HepG2 (cell line): ENCODE results near the gene CDH22. TPM values are rescaled to one million over a fixed set of nuclear protein-coding genes. Genes with fewer than 3 reads are reported as not detected.

Source experiments
- ADNP ChIP-seq: sonication (generic); formaldehyde crosslinking; IDR thresholded peaks from 2 replicates; pipeline ENCODE4 v1.4.0; 2020; ENCODE audit warnings: missing genetic modification reagents
- DR1 ChIP-seq: sonication (generic); formaldehyde crosslinking; IDR thresholded peaks from 2 replicates; pipeline ENCODE4 v1.8.0; 2021; ENCODE audit warnings: mild to moderate bottlenecking, missing genetic modification reagents, inconsistent platforms
- GATAD2A ChIP-seq: IDR thresholded peaks from 2 replicates; pipeline ENCODE4 v1.6.1; 2016
- HDAC1 ChIP-seq: sonication (generic); formaldehyde crosslinking; IDR thresholded peaks from 2 replicates; pipeline ENCODE4 v1.5.1; 2020; ENCODE audit warnings: mild to moderate bottlenecking, missing genetic modification reagents
- HNF4G ChIP-seq, 2 experiments: sonication (generic) in 1 of 2; formaldehyde crosslinking in 1 of 2; IDR thresholded peaks; 2 replicates each; pipeline versions ENCODE4 v1.4.0 to v1.6.1; 2011 to 2020; ENCODE audit warnings: borderline replicate concordance in 2 of 2, low read depth in 2 of 2, mild to moderate bottlenecking in 2 of 2, low read length in 1 of 2, missing genetic modification reagents in 1 of 2, moderate library complexity in 1 of 2
- ISL2 ChIP-seq: sonication (generic); formaldehyde crosslinking; IDR thresholded peaks from 2 replicates; pipeline ENCODE4 v1.5.0; 2020; ENCODE audit warnings: missing genetic modification reagents
- KDM1A ChIP-seq: IDR thresholded peaks from 2 replicates; pipeline ENCODE4 v1.6.1; 2016; ENCODE audit warnings: missing compliant biosample characterization
- KLF12 ChIP-seq: sonication (generic); formaldehyde crosslinking; IDR thresholded peaks from 2 replicates; pipeline ENCODE4 v1.4.0; 2020; ENCODE audit warnings: missing genetic modification reagents, borderline replicate concordance
- NCOA2 ChIP-seq: sonication (generic); formaldehyde crosslinking; IDR thresholded peaks from 2 replicates; pipeline ENCODE4 v1.8.0; 2022; ENCODE audit warnings: inconsistent platforms
- SIX1 ChIP-seq: sonication (generic); formaldehyde crosslinking; IDR thresholded peaks from 2 replicates; pipeline ENCODE4 v1.4.0; 2020; ENCODE audit warnings: missing genetic modification reagents, borderline replicate concordance
- TMF1 ChIP-seq: sonication (generic); formaldehyde crosslinking; IDR thresholded peaks from 2 replicates; pipeline ENCODE4 v1.8.1; 2022; ENCODE audit warnings: low read depth, missing genetic modification reagents
- ZNF629 ChIP-seq: sonication (generic); formaldehyde crosslinking; conservative IDR thresholded peaks from 2 replicates; pipeline ENCODE4 v1.5.0; 2020; ENCODE audit warnings: missing genetic modification reagents
- ZNF747 ChIP-seq: sonication (generic); formaldehyde crosslinking; IDR thresholded peaks from 2 replicates; pipeline ENCODE4 v1.8.1; 2023; ENCODE audit warnings: missing genetic modification reagents, mild to moderate bottlenecking, borderline replicate concordance
- polyA plus RNA-seq, 8 experiments: library from polyadenylated mRNA; depleted of rRNA in 3 of 8; stranded (reverse) in 7 of 8; unstranded in 1 of 8; fragments of >200 nt; fragmentation: Illumina TruSeq in 4 of 8; extraction: Trizol in 4 of 8; gene quantifications; 2 replicates each; pipeline versions ENCODE4 v1.2.1 to v1.2.3, GENCODE V29; 2011 to 2016; ENCODE audit warnings: low read depth in 4 of 8, missing spikeins in 1 of 8, mixed read lengths in 1 of 8; ENCODE audit not compliant: insufficient read depth in 1 of 8
- total RNA-seq, 5 experiments: library from RNA; depleted of rRNA; stranded (reverse); fragments of >200 nt; fragmentation: Illumina TruSeq; extraction: Trizol; gene quantifications; 2 replicates each; pipeline ENCODE4 v1.2.3, GENCODE V29; 2016; ENCODE audit warnings: low read depth in 1 of 5
- TF ChIP-seq, protein P1 (sequence below): sonication (generic); formaldehyde crosslinking; IDR thresholded peaks from 2 replicates; pipeline ENCODE4 v1.5.1; 2020; ENCODE audit warnings: mild to moderate bottlenecking, missing genetic modification reagents, moderate library complexity
- TF ChIP-seq, protein P2 (sequence below): sonication (generic); IDR thresholded peaks from 2 replicates; pipeline ENCODE4 v1.6.1; 2016; ENCODE audit warnings: low read depth, borderline replicate concordance
- TF ChIP-seq, protein P3 (sequence below): sonication (generic); formaldehyde crosslinking; IDR thresholded peaks from 2 replicates; pipeline ENCODE4 v1.5.0; 2020; ENCODE audit warnings: mild to moderate bottlenecking, missing genetic modification reagents
- TF ChIP-seq, protein P4 (sequence below): sonication (generic); formaldehyde crosslinking; IDR thresholded peaks from 2 replicates; pipeline ENCODE4 v1.4.0; 2020; ENCODE audit warnings: missing genetic modification reagents, borderline replicate concordance
- TF ChIP-seq, protein P5 (sequence below): fragments of 450-650 bp; IDR thresholded peaks from 2 replicates; pipeline ENCODE4 v1.6.1; 2017

Gene CDH22
- total and polyA plus RNA-seq, 2 of the 13 experiments (the other 11 are each of a cell fraction or from before 2014, with no cell fraction given), result not detected

DNA sequence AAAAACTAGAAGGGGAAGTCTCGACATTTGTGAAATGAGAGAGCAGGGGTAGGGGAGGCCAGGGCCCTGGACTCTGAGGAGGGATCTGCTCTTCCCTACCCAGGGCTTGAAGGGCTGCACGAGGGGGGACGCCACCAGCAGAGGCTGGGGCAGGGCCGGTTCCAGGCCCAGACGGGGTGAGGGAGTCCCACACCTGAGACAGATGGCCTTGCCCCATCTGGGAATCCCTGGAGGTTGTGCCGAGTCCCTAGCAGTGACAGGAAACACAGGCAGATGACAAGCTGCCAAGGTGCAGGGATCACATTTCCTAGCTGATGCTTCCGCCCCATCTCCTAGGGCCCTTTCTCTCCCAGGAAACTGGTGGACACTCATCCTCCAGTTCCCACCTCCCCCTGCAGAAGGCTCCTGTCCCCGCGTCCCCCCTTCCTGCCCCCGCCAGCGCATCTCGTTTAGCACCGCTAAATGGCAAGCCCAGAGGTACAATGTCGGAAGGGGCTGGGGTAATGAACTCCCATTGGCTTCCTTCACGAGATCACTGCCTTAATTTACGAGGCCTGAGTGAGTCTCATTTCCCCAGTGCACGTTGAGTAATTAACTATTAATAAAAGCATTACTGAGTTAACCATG, 35.2 kb upstream of the CDH22 start (continued):
- TF ChIP-seq, protein P1, sequence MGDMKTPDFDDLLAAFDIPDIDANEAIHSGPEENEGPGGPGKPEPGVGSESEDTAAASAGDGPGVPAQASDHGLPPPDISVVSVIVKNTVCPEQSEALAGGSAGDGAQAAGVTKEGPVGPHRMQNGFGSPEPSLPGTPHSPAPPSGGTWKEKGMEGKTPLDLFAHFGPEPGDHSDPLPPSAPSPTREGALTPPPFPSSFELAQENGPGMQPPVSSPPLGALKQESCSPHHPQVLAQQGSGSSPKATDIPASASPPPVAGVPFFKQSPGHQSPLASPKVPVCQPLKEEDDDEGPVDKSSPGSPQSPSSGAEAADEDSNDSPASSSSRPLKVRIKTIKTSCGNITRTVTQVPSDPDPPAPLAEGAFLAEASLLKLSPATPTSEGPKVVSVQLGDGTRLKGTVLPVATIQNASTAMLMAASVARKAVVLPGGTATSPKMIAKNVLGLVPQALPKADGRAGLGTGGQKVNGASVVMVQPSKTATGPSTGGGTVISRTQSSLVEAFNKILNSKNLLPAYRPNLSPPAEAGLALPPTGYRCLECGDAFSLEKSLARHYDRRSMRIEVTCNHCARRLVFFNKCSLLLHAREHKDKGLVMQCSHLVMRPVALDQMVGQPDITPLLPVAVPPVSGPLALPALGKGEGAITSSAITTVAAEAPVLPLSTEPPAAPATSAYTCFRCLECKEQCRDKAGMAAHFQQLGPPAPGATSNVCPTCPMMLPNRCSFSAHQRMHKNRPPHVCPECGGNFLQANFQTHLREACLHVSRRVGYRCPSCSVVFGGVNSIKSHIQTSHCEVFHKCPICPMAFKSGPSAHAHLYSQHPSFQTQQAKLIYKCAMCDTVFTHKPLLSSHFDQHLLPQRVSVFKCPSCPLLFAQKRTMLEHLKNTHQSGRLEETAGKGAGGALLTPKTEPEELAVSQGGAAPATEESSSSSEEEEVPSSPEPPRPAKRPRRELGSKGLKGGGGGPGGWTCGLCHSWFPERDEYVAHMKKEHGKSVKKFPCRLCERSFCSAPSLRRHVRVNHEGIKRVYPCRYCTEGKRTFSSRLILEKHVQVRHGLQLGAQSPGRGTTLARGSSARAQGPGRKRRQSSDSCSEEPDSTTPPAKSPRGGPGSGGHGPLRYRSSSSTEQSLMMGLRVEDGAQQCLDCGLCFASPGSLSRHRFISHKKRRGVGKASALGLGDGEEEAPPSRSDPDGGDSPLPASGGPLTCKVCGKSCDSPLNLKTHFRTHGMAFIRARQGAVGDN (CRISPR knock-in tag), result peak; percentile 32; the same call in 1 of the 2 replicates
- TF ChIP-seq ZNF747 (CRISPR knock-in tag), result 0 out of 2 replicates have a peak, but pooled peaks have one; percentile 46
- TF ChIP-seq ISL2, result 0 out of 2 replicates have a peak, but pooled peaks have one; percentile 14
- 0 out of 2 replicates have a peak, but pooled peaks have one; percentile 10 for TF ChIP-seq ADNP (CRISPR knock-in tag)
- peak; percentile 44; the same call in 1 of the 2 replicates for TF ChIP-seq SIX1 (CRISPR knock-in tag)
- 0 out of 2 replicates have a peak, but pooled peaks have one; percentile 12 for TF ChIP-seq ZNF629
- no peak for TF ChIP-seq HDAC1
- TF ChIP-seq, protein P2, sequence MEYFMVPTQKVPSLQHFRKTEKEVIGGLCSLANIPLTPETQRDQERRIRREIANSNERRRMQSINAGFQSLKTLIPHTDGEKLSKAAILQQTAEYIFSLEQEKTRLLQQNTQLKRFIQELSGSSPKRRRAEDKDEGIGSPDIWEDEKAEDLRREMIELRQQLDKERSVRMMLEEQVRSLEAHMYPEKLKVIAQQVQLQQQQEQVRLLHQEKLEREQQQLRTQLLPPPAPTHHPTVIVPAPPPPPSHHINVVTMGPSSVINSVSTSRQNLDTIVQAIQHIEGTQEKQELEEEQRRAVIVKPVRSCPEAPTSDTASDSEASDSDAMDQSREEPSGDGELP, result no peak
- no peak for TF ChIP-seq DR1 (CRISPR knock-in tag)
- TF ChIP-seq, protein P3, sequence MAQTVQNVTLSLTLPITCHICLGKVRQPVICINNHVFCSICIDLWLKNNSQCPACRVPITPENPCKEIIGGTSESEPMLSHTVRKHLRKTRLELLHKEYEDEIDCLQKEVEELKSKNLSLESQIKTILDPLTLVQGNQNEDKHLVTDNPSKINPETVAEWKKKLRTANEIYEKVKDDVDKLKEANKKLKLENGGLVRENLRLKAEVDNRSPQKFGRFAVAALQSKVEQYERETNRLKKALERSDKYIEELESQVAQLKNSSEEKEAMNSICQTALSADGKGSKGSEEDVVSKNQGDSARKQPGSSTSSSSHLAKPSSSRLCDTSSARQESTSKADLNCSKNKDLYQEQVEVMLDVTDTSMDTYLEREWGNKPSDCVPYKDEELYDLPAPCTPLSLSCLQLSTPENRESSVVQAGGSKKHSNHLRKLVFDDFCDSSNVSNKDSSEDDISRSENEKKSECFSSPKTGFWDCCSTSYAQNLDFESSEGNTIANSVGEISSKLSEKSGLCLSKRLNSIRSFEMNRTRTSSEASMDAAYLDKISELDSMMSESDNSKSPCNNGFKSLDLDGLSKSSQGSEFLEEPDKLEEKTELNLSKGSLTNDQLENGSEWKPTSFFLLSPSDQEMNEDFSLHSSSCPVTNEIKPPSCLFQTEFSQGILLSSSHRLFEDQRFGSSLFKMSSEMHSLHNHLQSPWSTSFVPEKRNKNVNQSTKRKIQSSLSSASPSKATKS (CRISPR knock-in tag), result no peak
- TF ChIP-seq GATAD2A (CRISPR knock-in tag), result no peak
- TF ChIP-seq, protein P4, sequence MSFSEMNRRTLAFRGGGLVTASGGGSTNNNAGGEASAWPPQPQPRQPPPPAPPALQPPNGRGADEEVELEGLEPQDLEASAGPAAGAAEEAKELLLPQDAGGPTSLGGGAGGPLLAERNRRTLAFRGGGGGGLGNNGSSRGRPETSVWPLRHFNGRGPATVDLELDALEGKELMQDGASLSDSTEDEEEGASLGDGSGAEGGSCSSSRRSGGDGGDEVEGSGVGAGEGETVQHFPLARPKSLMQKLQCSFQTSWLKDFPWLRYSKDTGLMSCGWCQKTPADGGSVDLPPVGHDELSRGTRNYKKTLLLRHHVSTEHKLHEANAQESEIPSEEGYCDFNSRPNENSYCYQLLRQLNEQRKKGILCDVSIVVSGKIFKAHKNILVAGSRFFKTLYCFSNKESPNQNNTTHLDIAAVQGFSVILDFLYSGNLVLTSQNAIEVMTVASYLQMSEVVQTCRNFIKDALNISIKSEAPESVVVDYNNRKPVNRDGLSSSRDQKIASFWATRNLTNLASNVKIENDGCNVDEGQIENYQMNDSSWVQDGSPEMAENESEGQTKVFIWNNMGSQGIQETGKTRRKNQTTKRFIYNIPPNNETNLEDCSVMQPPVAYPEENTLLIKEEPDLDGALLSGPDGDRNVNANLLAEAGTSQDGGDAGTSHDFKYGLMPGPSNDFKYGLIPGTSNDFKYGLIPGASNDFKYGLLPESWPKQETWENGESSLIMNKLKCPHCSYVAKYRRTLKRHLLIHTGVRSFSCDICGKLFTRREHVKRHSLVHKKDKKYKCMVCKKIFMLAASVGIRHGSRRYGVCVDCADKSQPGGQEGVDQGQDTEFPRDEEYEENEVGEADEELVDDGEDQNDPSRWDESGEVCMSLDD (CRISPR knock-in tag), result no peak
- TF ChIP-seq NCOA2 (CRISPR knock-in tag), result no peak
- no peak for TF ChIP-seq HNF4G (IDR thresholded peaks at IDR 0.05; ENCODE audit: borderline replicate concordance, low read depth, low read length)
- TF ChIP-seq HNF4G (CRISPR knock-in tag; IDR thresholded peaks at IDR 0.05; ENCODE audit: borderline replicate concordance, low read depth), result no peak; the same call in 1 of the 2 replicates
- TF ChIP-seq TMF1 (CRISPR knock-in tag), result no peak
- TF ChIP-seq, protein P5, sequence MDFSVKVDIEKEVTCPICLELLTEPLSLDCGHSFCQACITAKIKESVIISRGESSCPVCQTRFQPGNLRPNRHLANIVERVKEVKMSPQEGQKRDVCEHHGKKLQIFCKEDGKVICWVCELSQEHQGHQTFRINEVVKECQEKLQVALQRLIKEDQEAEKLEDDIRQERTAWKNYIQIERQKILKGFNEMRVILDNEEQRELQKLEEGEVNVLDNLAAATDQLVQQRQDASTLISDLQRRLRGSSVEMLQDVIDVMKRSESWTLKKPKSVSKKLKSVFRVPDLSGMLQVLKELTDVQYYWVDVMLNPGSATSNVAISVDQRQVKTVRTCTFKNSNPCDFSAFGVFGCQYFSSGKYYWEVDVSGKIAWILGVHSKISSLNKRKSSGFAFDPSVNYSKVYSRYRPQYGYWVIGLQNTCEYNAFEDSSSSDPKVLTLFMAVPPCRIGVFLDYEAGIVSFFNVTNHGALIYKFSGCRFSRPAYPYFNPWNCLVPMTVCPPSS, result no peak
- no peak for TF ChIP-seq KDM1A
- 0 out of 2 replicates have a peak, but pooled peaks have one; percentile 49 for TF ChIP-seq KLF12
